H9 (cell line): ENCODE results near the gene DTYMK. TPM values are rescaled to one million over a fixed set of nuclear protein-coding genes. Genes with fewer than 3 reads are reported as not detected.

ENCODE experiments used
- DNase-seq: peaks from one replicate; pipeline ENCODE4 v3.0.0-alpha.2; 2017
- H2AFZ ChIP-seq: one replicate; pipeline ENCODE4 v1.6.1; 2013; ENCODE audit warnings: mild to moderate bottlenecking, low read length, control low read depth, moderate library complexity
- H2AK5ac ChIP-seq: 2 replicates; pipeline ENCODE4 v1.6.1; 2013; ENCODE audit warnings: low read length, control low read depth, mixed read lengths; ENCODE audit not compliant: insufficient read length
- H2BK120ac ChIP-seq: one replicate; pipeline ENCODE4 v1.6.1; 2013; ENCODE audit warnings: low read depth, mild to moderate bottlenecking, low read length, control low read depth, inconsistent platforms; ENCODE audit not compliant: poor library complexity, severe bottlenecking
- H2BK12ac ChIP-seq: 2 replicates; pipeline ENCODE4 v1.6.1; 2013; ENCODE audit warnings: low read length, control low read depth, mixed read lengths, low read depth; ENCODE audit not compliant: insufficient read length
- H2BK15ac ChIP-seq: 2 replicates; pipeline ENCODE4 v1.6.1; 2013; ENCODE audit warnings: low read depth, low read length, control low read depth
- H2BK20ac ChIP-seq: one replicate; pipeline ENCODE4 v1.6.1; 2013; ENCODE audit warnings: low read depth, mild to moderate bottlenecking, low read length, control low read depth, inconsistent platforms; ENCODE audit not compliant: poor library complexity, severe bottlenecking
- H2BK5ac ChIP-seq: 2 replicates; pipeline ENCODE4 v1.6.1; 2013; ENCODE audit warnings: low read length, control low read depth, mixed read lengths; ENCODE audit not compliant: insufficient read length
- H3K14ac ChIP-seq: 2 replicates; pipeline ENCODE4 v1.6.1; 2013; ENCODE audit warnings: low read length, control low read depth; ENCODE audit not compliant: insufficient read depth
- H3K18ac ChIP-seq: 2 replicates; pipeline ENCODE4 v1.6.1; 2013; ENCODE audit warnings: low read depth, mild to moderate bottlenecking, mixed read lengths, low read length, control low read depth; ENCODE audit not compliant: insufficient read length
- H3K23ac ChIP-seq: 2 replicates; pipeline ENCODE4 v1.6.1; 2013; ENCODE audit warnings: low read length, control low read depth, mixed read lengths, low read depth; ENCODE audit not compliant: insufficient read length
- H3K23me2 ChIP-seq: 2 replicates; pipeline ENCODE4 v1.6.1; 2013; ENCODE audit warnings: low read depth, mild to moderate bottlenecking, mixed read lengths, low read length, control low read depth; ENCODE audit not compliant: insufficient read length, poor library complexity, severe bottlenecking
- H3K27ac ChIP-seq: 2 replicates; pipeline ENCODE4 v1.5.1; 2013; ENCODE audit warnings: low read length, control low read depth, mixed read lengths, low read depth; ENCODE audit not compliant: insufficient read length
- H3K27me3 ChIP-seq: 2 replicates; pipeline ENCODE4 v1.6.1; 2013; ENCODE audit warnings: low read length, control low read depth, inconsistent platforms; ENCODE audit not compliant: insufficient read depth
- H3K4ac ChIP-seq: 2 replicates; pipeline ENCODE4 v1.6.1; 2013; ENCODE audit warnings: low read depth, mild to moderate bottlenecking, control low read depth, inconsistent platforms, low read length, moderate library complexity
- H3K4me1 ChIP-seq: 2 replicates; pipeline ENCODE4 v1.6.1; 2013; ENCODE audit warnings: low read length, control low read depth, inconsistent platforms; ENCODE audit not compliant: insufficient read depth
- H3K4me2 ChIP-seq: 2 replicates; pipeline ENCODE4 v1.6.1; 2013; ENCODE audit warnings: low read length, control low read depth, mixed read lengths; ENCODE audit not compliant: insufficient read length, insufficient read depth
- H3K56ac ChIP-seq: 2 replicates; pipeline ENCODE4 v1.6.1; 2013; ENCODE audit warnings: low read depth, mild to moderate bottlenecking, mixed read lengths, low read length, control low read depth; ENCODE audit not compliant: insufficient read length
- H3K79me1 ChIP-seq: 2 replicates; pipeline ENCODE4 v1.6.1; 2013; ENCODE audit warnings: low read depth, mild to moderate bottlenecking, moderate library complexity, low read length, control low read depth, inconsistent platforms; ENCODE audit not compliant: insufficient read depth, poor library complexity, severe bottlenecking
- H3K79me2 ChIP-seq: 2 replicates; pipeline ENCODE4 v1.6.1; 2013; ENCODE audit warnings: low read length, control low read depth, inconsistent platforms; ENCODE audit not compliant: insufficient read depth
- H3K9ac ChIP-seq: 2 replicates; pipeline ENCODE4 v1.6.1; 2013; ENCODE audit warnings: low read length, control low read depth, mixed read lengths; ENCODE audit not compliant: insufficient read length; ENCODE audit errors: extremely low read depth
- H3K9me3 ChIP-seq: one replicate; pipeline ENCODE4 v1.6.1; 2013; ENCODE audit warnings: low read depth, low read length, inconsistent platforms; ENCODE audit not compliant: control insufficient read depth
- H3T11ph ChIP-seq: one replicate; pipeline ENCODE4 v1.6.1; 2013; ENCODE audit warnings: mild to moderate bottlenecking, low read length, control low read depth, inconsistent platforms
- H4K20me1 ChIP-seq: one replicate; pipeline ENCODE4 v1.6.1; 2013; ENCODE audit not compliant: control insufficient read depth, insufficient read length, insufficient read depth
- H4K5ac ChIP-seq: 2 replicates; pipeline ENCODE4 v1.6.1; 2013; ENCODE audit warnings: low read depth, mild to moderate bottlenecking, mixed read lengths, low read length, control low read depth; ENCODE audit not compliant: insufficient read length
- H4K8ac ChIP-seq: replicated peaks from 2 replicates; pipeline ENCODE4 v1.6.1; 2013; ENCODE audit warnings: low read length, control low read depth, mixed read lengths, low read depth; ENCODE audit not compliant: insufficient read length
- H4K91ac ChIP-seq: 2 replicates; pipeline ENCODE4 v1.6.1; 2013; ENCODE audit warnings: low read depth, mild to moderate bottlenecking, moderate library complexity, mixed read lengths, low read length, control low read depth; ENCODE audit not compliant: insufficient read length
- H3K27ac Mint-ChIP-seq, 3 experiments: 2 replicates in 2 of 3; 3 replicates in 1 of 3; pipeline ENCODE4 v1.8.0; 2020 to 2021; ENCODE audit warnings: mixed read lengths in 3 of 3, mild to moderate bottlenecking in 1 of 3, moderate library complexity in 1 of 3
- H3K27me3 Mint-ChIP-seq: 2 replicates; pipeline ENCODE4 v1.8.0; 2021; ENCODE audit warnings: low read depth, mild to moderate bottlenecking, moderate library complexity, mixed read lengths
- H3K36me3 Mint-ChIP-seq, 3 experiments: 2 replicates in 2 of 3; 3 replicates in 1 of 3; pipeline ENCODE4 v1.8.0; 2020 to 2021; ENCODE audit warnings: low read depth in 3 of 3, mixed read lengths in 3 of 3; ENCODE audit not compliant: insufficient read depth in 1 of 3
- H3K4me1 Mint-ChIP-seq, 2 experiments: 2 replicates each; pipeline ENCODE4 v1.8.0; 2020; ENCODE audit warnings: mixed read lengths in 2 of 2
- H3K4me3 Mint-ChIP-seq, 2 experiments: 2 replicates in 1 of 2; 3 replicates in 1 of 2; pipeline ENCODE4 v1.8.0; 2020 to 2021; ENCODE audit warnings: mild to moderate bottlenecking in 2 of 2, mixed read lengths in 2 of 2, moderate library complexity in 1 of 2
- H3K9me3 Mint-ChIP-seq, 2 experiments: 2 replicates in 1 of 2; 3 replicates in 1 of 2; pipeline ENCODE4 v1.8.0; 2020; ENCODE audit warnings: mild to moderate bottlenecking in 2 of 2, mixed read lengths in 2 of 2, moderate library complexity in 1 of 2
- WGBS: extraction: QIAGEN DNeasy Blood & Tissue Kit; methylation state at CpG from one replicate; pipeline ENCODE4 v1.1.7; 2013; ENCODE audit warnings: missing lambda C conversion rate, low lambda C conversion rate, mixed read lengths; ENCODE audit not compliant: insufficient read length; ENCODE audit errors: extremely low coverage; 5-methylcytosine and 5-hydroxymethylcytosine counted together
- total RNA-seq: library from RNA; stranded (reverse); gene quantifications from 2 replicates; pipeline ENCODE4 v1.2.1, GENCODE V29; 2021
- TF ChIP-seq, protein P1 (sequence below): fragments of 200-600 bp; sonication (generic); conservative IDR thresholded peaks from 3 replicates; pipeline ENCODE4 v1.8.0; 2021; ENCODE audit warnings: antibody characterized with exemption, mild to moderate bottlenecking

Gene DTYMK
- total RNA-seq, 1 experiment from 2014 or later: 76.0 TPM

DNA sequence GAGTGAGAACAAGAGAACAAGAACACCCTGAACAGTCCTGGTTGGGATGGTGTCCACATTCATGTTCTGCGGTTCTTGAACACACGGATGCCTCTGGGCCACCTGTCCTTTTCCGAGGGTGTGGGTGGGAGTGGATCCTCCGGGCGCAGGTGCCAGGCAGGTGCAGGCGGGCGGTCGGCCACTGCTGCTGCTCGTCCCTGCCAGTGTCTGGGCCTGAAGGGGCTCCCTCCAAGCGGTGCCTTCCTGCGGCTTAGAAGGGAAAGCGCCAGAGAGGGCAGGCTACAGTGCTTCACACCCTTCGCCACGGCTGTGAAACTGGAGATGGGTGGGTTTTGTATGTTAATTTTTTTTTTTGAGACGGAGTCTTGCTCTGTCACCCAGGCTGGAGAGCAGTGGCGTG lies 39.8 kb upstream of the DTYMK start:
- Histone ChIP-seq H4K91ac (no peak overlapping the region), H2AFZ (no peak overlapping the region), H2AK5ac (no peak overlapping the region), H3K14ac (no peak overlapping the region), H3K4ac (no peak overlapping the region), H3K4me1 (no peaks in the 10 kb centered on the region), H3K23me2 (no peaks in the 10 kb centered on the region), H2BK15ac (no peak overlapping the region), H2BK120ac (no peak overlapping the region), H3K23ac (no peak overlapping the region), H3K18ac (no peak overlapping the region), H3K9ac (no peak overlapping the region), H3K79me2 (no peaks in the 10 kb centered on the region), H2BK12ac (no peak overlapping the region), H4K5ac (no peak overlapping the region), H3K9me3 (peaks cover 9% of the 10 kb centered on the region), H3K4me2 (no peak overlapping the region), H4K20me1 (peaks cover 5% of the 10 kb centered on the region), H3K56ac (no peak overlapping the region), H3T11ph (no peak overlapping the region), H2BK5ac (no peak overlapping the region), H4K8ac (no peak overlapping the region), H3K27me3 (no peaks in the 10 kb centered on the region), H2BK20ac (no peak overlapping the region), H3K79me1 (no peaks in the 10 kb centered on the region), H3K27ac (no peak overlapping the region)
- Mint-ChIP-seq H3K27me3 (peaks cover 3% of the 10 kb centered on the region; the same call in 1 of the 2 replicates), H3K36me3 (peaks cover 29 to 61% (median 49%) of the 10 kb centered on the region in 3 experiments), H3K27ac (no peak overlapping the region), H3K9me3 (peaks cover 14 to 22% of the 10 kb centered on the region in 2 experiments), H3K4me1 (0 out of 4 replicates have a peak, but pooled peaks cover 0 to 5% of the 10 kb centered on the region in 2 experiments), H3K4me3 (no peak overlapping the region)
- no CpG with 5 or more reads among the region's 16 CpGs for WGBS
- TF ChIP-seq, protein P1, sequence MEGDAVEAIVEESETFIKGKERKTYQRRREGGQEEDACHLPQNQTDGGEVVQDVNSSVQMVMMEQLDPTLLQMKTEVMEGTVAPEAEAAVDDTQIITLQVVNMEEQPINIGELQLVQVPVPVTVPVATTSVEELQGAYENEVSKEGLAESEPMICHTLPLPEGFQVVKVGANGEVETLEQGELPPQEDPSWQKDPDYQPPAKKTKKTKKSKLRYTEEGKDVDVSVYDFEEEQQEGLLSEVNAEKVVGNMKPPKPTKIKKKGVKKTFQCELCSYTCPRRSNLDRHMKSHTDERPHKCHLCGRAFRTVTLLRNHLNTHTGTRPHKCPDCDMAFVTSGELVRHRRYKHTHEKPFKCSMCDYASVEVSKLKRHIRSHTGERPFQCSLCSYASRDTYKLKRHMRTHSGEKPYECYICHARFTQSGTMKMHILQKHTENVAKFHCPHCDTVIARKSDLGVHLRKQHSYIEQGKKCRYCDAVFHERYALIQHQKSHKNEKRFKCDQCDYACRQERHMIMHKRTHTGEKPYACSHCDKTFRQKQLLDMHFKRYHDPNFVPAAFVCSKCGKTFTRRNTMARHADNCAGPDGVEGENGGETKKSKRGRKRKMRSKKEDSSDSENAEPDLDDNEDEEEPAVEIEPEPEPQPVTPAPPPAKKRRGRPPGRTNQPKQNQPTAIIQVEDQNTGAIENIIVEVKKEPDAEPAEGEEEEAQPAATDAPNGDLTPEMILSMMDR: no peak
- DNase-seq: no peak
